ENCODE data around the gene SCARF2. TPM values are rescaled to one million over a fixed set of nuclear protein-coding genes. Genes with fewer than 3 reads are reported as not detected.

Gene SCARF2
- polyA plus RNA-seq, 2 of the 4 experiments (the other 2 are of a cell fraction): 0.35 to 0.66 TPM

DNA sequence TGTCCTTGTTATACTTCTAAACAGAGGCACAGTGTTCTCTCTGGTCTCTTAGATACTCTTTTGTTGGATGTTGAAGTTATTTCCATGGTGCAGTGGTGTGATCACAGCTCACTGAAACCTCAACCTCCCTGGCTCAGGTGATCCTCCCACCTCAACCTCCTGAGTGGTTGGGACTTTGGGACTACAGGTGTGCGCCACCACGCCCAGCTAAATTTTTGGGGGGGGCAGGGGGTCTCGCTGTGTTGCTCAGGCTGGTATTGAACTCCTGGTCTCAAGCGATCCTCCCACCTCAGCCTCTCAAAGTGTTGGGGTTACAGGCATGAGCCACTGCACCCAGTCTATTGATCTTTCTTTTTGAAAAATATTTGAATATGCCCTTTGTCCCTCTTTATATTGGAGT is 28.7 kb downstream of the SCARF2 start:
- ChIA-PET CTCF (interaction anchor here (0.8 to 2.0 kb wide), 3 partner anchors 9 to 288 kb away, joined by 3 to 7 read pairs (median 5); no protein-coding TSS in a partner anchor), POLR2A (no interaction called here)
- TF ChIP-seq CBX2 (IDR thresholded peaks at IDR 0.05; ENCODE audit: borderline replicate concordance, low read depth) (no peak), RFX5 (IDR thresholded peaks at IDR 0.05) (no peak)
- no peak overlapping the region for H3K4me3 ChIP-seq
- no peak for ATAC-seq
- H3K9me3 ChIP-seq: no peaks in the 10 kb centered on the region
- no peak overlapping the region for H3K27ac ChIP-seq
- WGBS (ENCODE audit: missing lambda C conversion rate): 93% methylated on average over 4 of the region's 4 CpGs
- DNase-seq (ENCODE audit: low read depth in 1 of 2, low spot score in 1 of 2): no peak
- H3K4me2 ChIP-seq: no peak overlapping the region
- FAIRE-seq: no peak
- no peaks in the 10 kb centered on the region for H3K4me1 ChIP-seq

- Histone ChIP-seq H3K4me1 (no peaks in the 10 kb centered on the region), H3K27ac (no peak overlapping the region), H3K4me2 (no peak overlapping the region), H3K4me3 (no peak overlapping the region), H3K9me3 (no peaks in the 10 kb centered on the region)
- WGBS (ENCODE audit: missing lambda C conversion rate): 79% methylated on average over 3 of the region's 3 CpGs
- no peak for DNase-seq (ENCODE audit: low read depth in 1 of 2, low spot score in 1 of 2)
- no peak for TF ChIP-seq HDAC2 (IDR thresholded peaks at IDR 0.05)
- no peak for TF ChIP-seq FOSB (CRISPR knock-in tag; IDR thresholded peaks at IDR 0.05)
- TF ChIP-seq TP53 (CRISPR knock-in tag; IDR thresholded peaks at IDR 0.05): no peak
- TF ChIP-seq BHLHE40 (IDR thresholded peaks at IDR 0.05; ENCODE audit: low read depth, low read length): no peak
- TF ChIP-seq PHF8 (IDR thresholded peaks at IDR 0.05; ENCODE audit: borderline replicate concordance, low read depth): no peak
- TF ChIP-seq JUNB (IDR thresholded peaks at IDR 0.05): no peak
- no peak for TF ChIP-seq NR3C1 (IDR thresholded peaks at IDR 0.05)
- no peak for TF ChIP-seq SMC3 (IDR thresholded peaks at IDR 0.05)
- TF ChIP-seq JUN (IDR thresholded peaks at IDR 0.05): no peak
- TF ChIP-seq ZC3H11A (IDR thresholded peaks at IDR 0.05): no peak
- TF ChIP-seq EP300 (IDR thresholded peaks at IDR 0.05): no peak
- POLR2A ChIA-PET: no interaction called here
- no peak for ATAC-seq
- CTCF ChIA-PET: interaction anchor here (0.6 to 2.0 kb wide), 3 partner anchors 10 to 49 kb away, joined by 3 to 7 read pairs (median 5); no protein-coding TSS in a partner anchor
- FAIRE-seq: no peak
These were observed 29.8 kb downstream of the SCARF2 start for GRCh38 chr22:20407829-20408228.

GRCh38 chr22:20406686-20407408 is 30.8 kb downstream of the SCARF2 start:
- H3K4me1 ChIP-seq: no peaks in the 10 kb centered on the region
- no peak overlapping the region for H3K4me2 ChIP-seq
- no peak for TF ChIP-seq CBX2 (IDR thresholded peaks at IDR 0.05; ENCODE audit: borderline replicate concordance, low read depth)
- no peak for TF ChIP-seq CBX8 (IDR thresholded peaks at IDR 0.05)
- no peak for TF ChIP-seq MAZ (IDR thresholded peaks at IDR 0.05; ENCODE audit: borderline replicate concordance, low read depth, low read length)
- TF ChIP-seq FOSB (CRISPR knock-in tag; IDR thresholded peaks at IDR 0.05): no peak
- TF ChIP-seq RARB (CRISPR knock-in tag; IDR thresholded peaks at IDR 0.05): no peak
- no peak for TF ChIP-seq TFCP2L1 (CRISPR knock-in tag; IDR thresholded peaks at IDR 0.05)
- no peak for TF ChIP-seq HEYL (CRISPR knock-in tag; IDR thresholded peaks at IDR 0.05)
- no peak for TF ChIP-seq ESRRA (IDR thresholded peaks at IDR 0.05; ENCODE audit: borderline replicate concordance, low read length)
- TF ChIP-seq CEBPB (IDR thresholded peaks at IDR 0.05): no peak
- TF ChIP-seq POLR2AphosphoS2 (conservative IDR thresholded peaks at IDR 0.05; ENCODE audit: low read length): no peak
- TF ChIP-seq EP300 (IDR thresholded peaks at IDR 0.05): no peak
- TF ChIP-seq TP53 (CRISPR knock-in tag; IDR thresholded peaks at IDR 0.05): no peak
- TF ChIP-seq, protein P1, sequence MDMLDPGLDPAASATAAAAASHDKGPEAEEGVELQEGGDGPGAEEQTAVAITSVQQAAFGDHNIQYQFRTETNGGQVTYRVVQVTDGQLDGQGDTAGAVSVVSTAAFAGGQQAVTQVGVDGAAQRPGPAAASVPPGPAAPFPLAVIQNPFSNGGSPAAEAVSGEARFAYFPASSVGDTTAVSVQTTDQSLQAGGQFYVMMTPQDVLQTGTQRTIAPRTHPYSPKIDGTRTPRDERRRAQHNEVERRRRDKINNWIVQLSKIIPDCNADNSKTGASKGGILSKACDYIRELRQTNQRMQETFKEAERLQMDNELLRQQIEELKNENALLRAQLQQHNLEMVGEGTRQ (IDR thresholded peaks at IDR 0.05): no peak
- TF ChIP-seq ZNF302 (CRISPR knock-in tag; IDR thresholded peaks at IDR 0.05): no peak
- no peak for TF ChIP-seq CHD2 (IDR thresholded peaks at IDR 0.05; ENCODE audit: low read length, partially characterized antibody)
- TF ChIP-seq, protein P2, sequence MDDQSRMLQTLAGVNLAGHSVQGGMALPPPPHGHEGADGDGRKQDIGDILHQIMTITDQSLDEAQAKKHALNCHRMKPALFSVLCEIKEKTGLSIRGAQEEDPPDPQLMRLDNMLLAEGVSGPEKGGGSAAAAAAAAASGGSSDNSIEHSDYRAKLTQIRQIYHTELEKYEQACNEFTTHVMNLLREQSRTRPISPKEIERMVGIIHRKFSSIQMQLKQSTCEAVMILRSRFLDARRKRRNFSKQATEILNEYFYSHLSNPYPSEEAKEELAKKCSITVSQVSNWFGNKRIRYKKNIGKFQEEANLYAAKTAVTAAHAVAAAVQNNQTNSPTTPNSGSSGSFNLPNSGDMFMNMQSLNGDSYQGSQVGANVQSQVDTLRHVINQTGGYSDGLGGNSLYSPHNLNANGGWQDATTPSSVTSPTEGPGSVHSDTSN (IDR thresholded peaks at IDR 0.05): no peak
- TF ChIP-seq HOXA7 (CRISPR knock-in tag; IDR thresholded peaks at IDR 0.05): no peak
- TF ChIP-seq, protein P3, sequence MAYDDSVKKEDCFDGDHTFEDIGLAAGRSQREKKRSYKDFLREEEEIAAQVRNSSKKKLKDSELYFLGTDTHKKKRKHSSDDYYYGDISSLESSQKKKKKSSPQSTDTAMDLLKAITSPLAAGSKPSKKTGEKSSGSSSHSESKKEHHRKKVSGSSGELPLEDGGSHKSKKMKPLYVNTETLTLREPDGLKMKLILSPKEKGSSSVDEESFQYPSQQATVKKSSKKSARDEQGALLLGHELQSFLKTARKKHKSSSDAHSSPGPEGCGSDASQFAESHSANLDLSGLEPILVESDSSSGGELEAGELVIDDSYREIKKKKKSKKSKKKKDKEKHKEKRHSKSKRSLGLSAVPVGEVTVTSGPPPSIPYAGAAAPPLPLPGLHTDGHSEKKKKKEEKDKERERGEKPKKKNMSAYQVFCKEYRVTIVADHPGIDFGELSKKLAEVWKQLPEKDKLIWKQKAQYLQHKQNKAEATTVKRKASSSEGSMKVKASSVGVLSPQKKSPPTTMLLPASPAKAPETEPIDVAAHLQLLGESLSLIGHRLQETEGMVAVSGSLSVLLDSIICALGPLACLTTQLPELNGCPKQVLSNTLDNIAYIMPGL (CRISPR knock-in tag; IDR thresholded peaks at IDR 0.05; ENCODE audit: borderline replicate concordance): no peak
- TF ChIP-seq ATOH8 (CRISPR knock-in tag; IDR thresholded peaks at IDR 0.05; ENCODE audit: low read depth): no peak
- FAIRE-seq (no peak), ATAC-seq (no peak), DNase-seq (ENCODE audit: low read depth in 1 of 2, low spot score in 1 of 2) (no peak)
- CTCF ChIA-PET: interaction anchor here (0.6 to 1.2 kb wide), 3 partner anchors 12 to 29 kb away, joined by 3 to 4 read pairs (median 4); no protein-coding TSS in a partner anchor
- H3K27ac ChIP-seq: no peak overlapping the region
- POLR2A ChIA-PET: no interaction called here
- 89% methylated on average over 10 of the region's 13 CpGs for WGBS (ENCODE audit: missing lambda C conversion rate)
- no peak overlapping the region for H3K4me3 ChIP-seq
- no peaks in the 10 kb centered on the region for H3K9me3 ChIP-seq
